Measurements from ENCODE around the gene ASB8. TPM values are rescaled to one million over a fixed set of nuclear protein-coding genes. Genes with fewer than 3 reads are reported as not detected.

Gene ASB8
- total and polyA plus RNA-seq, 12 donors = 24.9 to 103 (median 83.7) TPM

- intact Hi-C loops (cut with DNase I) = loop anchor here in 6 of 10 donors (1.0 to 10.0 kb wide), 3 partner anchors 48 to 50 kb away; partner anchors contain the start of gene ASB8 (in 6 of the 6)
- Histone ChIP-seq H3K36me3 (no peaks in the 10 kb centered on the region), H3K27me3 (no peaks in the 10 kb centered on the region)
Observed at GRCh38 chr12:48106681-48107613, 50.4 kb downstream of the ASB8 start.

GRCh38 chr12:48105867-48106680 is 51.2 kb downstream of the ASB8 start, which contains the start of gene SENP1:
Gene SENP1, minus strand, starts transcription at chr12:48106079. Its CDS starts 4,607 bp downstream, at chr12:48101472.
- intact Hi-C loops (cut with DNase I) = loop anchor here in 6 of 10 donors (1.0 to 10.0 kb wide), 3 partner anchors 49 to 51 kb away; partner anchors contain the start of gene ASB8 (in 6 of the 6)
- 0% methylated on average over 44 to 53 of the region's 53 CpGs for WGBS, 2 donors

More at GRCh38 chr12:48106681-48107613, 50.4 kb downstream of the ASB8 start:
- Histone ChIP-seq H3K4me1 (peaks cover 0 to 24% (median 19%) of the 10 kb centered on the region in 9 donors), H3K4me3 (peak overlapping the region in 9 of 10 donors; percentile 71 to 96 (median 90)), H3K9me3 (no peaks in the 10 kb centered on the region), H3K27ac (peak overlapping the region in 9 of 10 donors; percentile 91 to 99 (median 97))
- TF ChIP-seq CTCF (IDR thresholded peaks at IDR 0.05) = no peak
- DNase-seq (no peak), ATAC-seq (no peak)
- 69 to 71% methylated on average over 5 of the region's 5 CpGs for WGBS, 2 donors

GRCh38 chr12:48105321-48105866 is 51.9 kb downstream of the ASB8 start:
- no peaks in the 10 kb centered on the region for H3K27me3 ChIP-seq
- ATAC-seq (no peak), DNase-seq (no peak)
- peaks cover 0 to 8% (median 0%) of the 10 kb centered on the region in 9 donors for H3K36me3 ChIP-seq
- peak overlapping the region; percentile 71 to 99 (median 90) for H3K4me3 ChIP-seq
- peaks cover 0 to 24% (median 19%) of the 10 kb centered on the region in 9 donors for H3K4me1 ChIP-seq
- H3K27ac ChIP-seq = peak overlapping the region; percentile 91 to 99 (median 97)
- H3K9me3 ChIP-seq = no peaks in the 10 kb centered on the region
- 0 to 1% methylated on average over 30 of the region's 30 CpGs for WGBS, 2 donors
- no peak for TF ChIP-seq CTCF (IDR thresholded peaks at IDR 0.05)
- intact Hi-C loops (cut with DNase I) = loop anchor here in 5 of 10 donors (5.0 to 10.0 kb wide), 2 partner anchors 49 to 52 kb away; partner anchors contain the start of gene ASB8 (in 5 of the 5)

More at GRCh38 chr12:48105867-48106680, 51.2 kb downstream of the ASB8 start, which contains the start of gene SENP1:
- peak; percentile 89 to 91 for DNase-seq
- H3K9me3 ChIP-seq = no peaks in the 10 kb centered on the region
- peak within 1 kb of the TSS; percentile 71 to 99 (median 90) for H3K4me3 ChIP-seq
- peak within 1 kb of the TSS; percentile 91 to 99 (median 97) for H3K27ac ChIP-seq
- peaks cover 0 to 24% (median 19%) of the 10 kb centered on the region in 9 donors for H3K4me1 ChIP-seq
- peaks cover 0 to 1% (median 0%) of the 10 kb centered on the region in 9 donors for H3K36me3 ChIP-seq
- H3K27me3 ChIP-seq = no peaks in the 10 kb centered on the region
- peak in 6 of 9 donors; percentile 17 to 49 (median 34) for TF ChIP-seq CTCF (IDR thresholded peaks at IDR 0.05)
- peak; percentile 94 to 98 (median 97) for ATAC-seq

All from heart right ventricle (tissue), 16 donors.